Smooth muscle cell (in vitro differentiated cells): ENCODE results near the gene RXFP4. TPM values are rescaled to one million over a fixed set of nuclear protein-coding genes. Genes with fewer than 3 reads are reported as not detected.

Experiments
- DNase-seq: peaks from one replicate; lab custom pipeline; 2025; ENCODE audit not compliant: unreplicated experiment; lab: John Stamatoyannopoulos, UW
- H2AFZ ChIP-seq: fragments of 200-600 bp; sonication (generic); 2 replicates; pipeline ENCODE4 v1.6.0; 2016; ENCODE audit warnings: antibody characterized with exemption, low read depth, mild to moderate bottlenecking
- H3F3A ChIP-seq: fragments of 200-600 bp; sonication (generic); 2 replicates; pipeline ENCODE4 v1.6.0; 2017; ENCODE audit warnings: antibody characterized with exemption, low read depth
- H3K27ac ChIP-seq: fragments of 200-600 bp; sonication (generic); 2 replicates; pipeline ENCODE4 v1.5.1; 2016; ENCODE audit warnings: low read depth, mild to moderate bottlenecking
- H3K27me3 ChIP-seq: fragments of 200-600 bp; sonication (generic); 2 replicates; pipeline ENCODE4 v1.6.1; 2016; ENCODE audit warnings: low read depth, mild to moderate bottlenecking
- H3K36me3 ChIP-seq: fragments of 200-600 bp; sonication (generic); 2 replicates; pipeline ENCODE4 v1.5.1; 2016; ENCODE audit warnings: low read depth
- H3K4me1 ChIP-seq: fragments of 200-600 bp; sonication (generic); 2 replicates; pipeline ENCODE4 v1.5.1; 2016; ENCODE audit warnings: low read depth
- H3K4me2 ChIP-seq: fragments of 200-600 bp; sonication (generic); 2 replicates; pipeline ENCODE4 v1.6.0; 2016; ENCODE audit warnings: mild to moderate bottlenecking
- H3K4me3 ChIP-seq: fragments of 200-600 bp; sonication (generic); 2 replicates; pipeline ENCODE4 v1.5.1; 2016; ENCODE audit warnings: mild to moderate bottlenecking
- H3K79me2 ChIP-seq: fragments of 200-600 bp; sonication (generic); 2 replicates; pipeline ENCODE4 v1.6.0; 2016; ENCODE audit warnings: low read depth, mild to moderate bottlenecking
- H3K9ac ChIP-seq: fragments of 200-600 bp; sonication (generic); 2 replicates; pipeline ENCODE4 v1.6.0; 2016; ENCODE audit warnings: low read depth
- H3K9me3 ChIP-seq: fragments of 200-600 bp; sonication (generic); replicated peaks from 2 replicates; pipeline ENCODE4 v1.5.1; 2016; ENCODE audit warnings: low read depth
- H4K20me1 ChIP-seq: fragments of 200-600 bp; sonication (generic); 2 replicates; pipeline ENCODE4 v1.6.0; 2016; ENCODE audit warnings: low read depth
- CTCF ChIP-seq: fragments of 200-600 bp; sonication (generic); IDR thresholded peaks from 2 replicates; pipeline ENCODE4 v1.5.1; 2017; ENCODE audit warnings: borderline replicate concordance, mild to moderate bottlenecking, antibody characterized with exemption; ENCODE audit not compliant: insufficient read depth, poor library complexity, severe bottlenecking
- WGBS: methylation state at CpG from one replicate; pipeline ENCODE4 v1.1.7; 2016; ENCODE audit warnings: low lambda C conversion rate; 5-methylcytosine and 5-hydroxymethylcytosine counted together
- polyA plus RNA-seq: library from polyadenylated mRNA; unstranded; fragments of >200 nt; fragmentation: Nextera tagmentation; extraction: Ambion mirVana; gene quantifications from 2 replicates; pipeline ENCODE4 v1.2.1, GENCODE V29; 2016
- total RNA-seq: library from RNA; depleted of rRNA; stranded (reverse); fragments of >200 nt; gene quantifications from 2 replicates; pipeline ENCODE4 v1.2.3, GENCODE V29; 2014

RXFP4 gene
- total and polyA plus RNA-seq, 2 experiments from 2014 or later, result 0.66 TPM; not detected in 1

GRCh38 chr1:155977690-155978324, 36.4 kb downstream of the RXFP4 start:
- H3K27me3 ChIP-seq, result no peaks in the 10 kb centered on the region
- peak overlapping the region; percentile 54 for H2AFZ ChIP-seq
- peaks cover 47% of the 10 kb centered on the region for H4K20me1 ChIP-seq
- H3K9me3 ChIP-seq, result no peaks in the 10 kb centered on the region
- peaks cover 89% of the 10 kb centered on the region for H3K79me2 ChIP-seq
- peaks cover 52% of the 10 kb centered on the region for H3K4me1 ChIP-seq
- 2% methylated on average over 34 of the region's 52 CpGs for WGBS
- H3K36me3 ChIP-seq, result no peaks in the 10 kb centered on the region
- H3K4me3 ChIP-seq, result peak overlapping the region; percentile 97
- H3F3A ChIP-seq, result peaks cover 23% of the 10 kb centered on the region
- TF ChIP-seq CTCF, result no peak
- peak overlapping the region; percentile 89 for H3K9ac ChIP-seq
- H3K27ac ChIP-seq, result peak overlapping the region; percentile 96
- no peak for DNase-seq
- peak overlapping the region; percentile 90 for H3K4me2 ChIP-seq

- peak; percentile 39 for DNase-seq
- 4% methylated on average over 26 of the region's 52 CpGs for WGBS
- Histone ChIP-seq H3K4me3 (peak within 1 kb of the TSS; percentile 97), H2AFZ (peak within 1 kb of the TSS; percentile 54), H3K4me1 (peaks cover 59% of the 10 kb centered on the region), H4K20me1 (peaks cover 40% of the 10 kb centered on the region), H3K27me3 (no peaks in the 10 kb centered on the region), H3K27ac (peak within 1 kb of the TSS; percentile 96), H3F3A (peaks cover 30% of the 10 kb centered on the region), H3K4me2 (peak within 1 kb of the TSS; percentile 90), H3K9me3 (no peaks in the 10 kb centered on the region), H3K36me3 (no peaks in the 10 kb centered on the region), H3K9ac (peak within 1 kb of the TSS; percentile 89), H3K79me2 (peaks cover 82% of the 10 kb centered on the region)
- TF ChIP-seq CTCF, result no peak
Measured at GRCh38 chr1:155978325-155978972, 37.0 kb downstream of the RXFP4 start, which contains the start of gene ARHGEF2. Gene ARHGEF2 (minus strand): TSS chr1:155978547. CDS start chr1:155978427, 120 bp downstream.

GRCh38 chr1:155978973-155979429, 37.6 kb downstream of the RXFP4 start:
- H3K36me3 ChIP-seq, result no peaks in the 10 kb centered on the region
- H2AFZ ChIP-seq, result peak overlapping the region; percentile 54
- H3K27ac ChIP-seq, result peak overlapping the region; percentile 96
- H4K20me1 ChIP-seq, result peaks cover 35% of the 10 kb centered on the region
- 9% methylated on average over 8 of the region's 8 CpGs for WGBS
- H3K27me3 ChIP-seq, result no peaks in the 10 kb centered on the region
- H3K4me3 ChIP-seq, result peak overlapping the region; percentile 97
- H3F3A ChIP-seq, result peaks cover 35% of the 10 kb centered on the region
- TF ChIP-seq CTCF, result no peak
- no peak for DNase-seq
- no peaks in the 10 kb centered on the region for H3K9me3 ChIP-seq
- peaks cover 77% of the 10 kb centered on the region for H3K79me2 ChIP-seq
- peak overlapping the region; percentile 89 for H3K9ac ChIP-seq
- peaks cover 64% of the 10 kb centered on the region for H3K4me1 ChIP-seq
- peak overlapping the region; percentile 90 for H3K4me2 ChIP-seq
